COLO829 (cell line): Measurements from ENCODE around the gene ZNF276.

Source experiments
- DNase-seq: peaks from one replicate; pipeline ENCODE4 v3.0.0; 2012; ENCODE audit warnings: low spot score

Gene ZNF276

GRCh38 chr16:89712274-89712781, 9.0 kb upstream of the ZNF276 start:
- DNase-seq: no peak

DNA sequence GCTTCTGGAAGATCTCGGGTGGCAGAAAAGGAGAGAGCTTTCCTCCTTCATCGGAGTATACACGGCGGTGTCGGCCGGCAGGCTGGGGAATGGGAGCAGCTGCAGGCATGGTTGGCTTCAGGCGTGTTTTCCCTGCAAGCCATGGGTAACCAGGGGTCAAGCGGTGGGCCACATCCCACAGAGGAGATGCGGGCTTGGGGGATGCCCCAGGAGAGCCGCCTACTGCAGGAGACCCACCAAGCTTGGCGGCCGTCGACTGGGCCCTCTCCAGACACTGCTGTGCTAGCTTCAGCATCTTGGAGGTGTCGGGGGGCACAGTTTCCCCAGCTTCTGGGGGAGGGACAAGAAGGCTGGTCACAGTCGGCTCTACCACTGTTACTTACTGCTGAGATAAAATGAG, 4.8 kb upstream of the ZNF276 start:
- DNase-seq: no peak

DNA sequence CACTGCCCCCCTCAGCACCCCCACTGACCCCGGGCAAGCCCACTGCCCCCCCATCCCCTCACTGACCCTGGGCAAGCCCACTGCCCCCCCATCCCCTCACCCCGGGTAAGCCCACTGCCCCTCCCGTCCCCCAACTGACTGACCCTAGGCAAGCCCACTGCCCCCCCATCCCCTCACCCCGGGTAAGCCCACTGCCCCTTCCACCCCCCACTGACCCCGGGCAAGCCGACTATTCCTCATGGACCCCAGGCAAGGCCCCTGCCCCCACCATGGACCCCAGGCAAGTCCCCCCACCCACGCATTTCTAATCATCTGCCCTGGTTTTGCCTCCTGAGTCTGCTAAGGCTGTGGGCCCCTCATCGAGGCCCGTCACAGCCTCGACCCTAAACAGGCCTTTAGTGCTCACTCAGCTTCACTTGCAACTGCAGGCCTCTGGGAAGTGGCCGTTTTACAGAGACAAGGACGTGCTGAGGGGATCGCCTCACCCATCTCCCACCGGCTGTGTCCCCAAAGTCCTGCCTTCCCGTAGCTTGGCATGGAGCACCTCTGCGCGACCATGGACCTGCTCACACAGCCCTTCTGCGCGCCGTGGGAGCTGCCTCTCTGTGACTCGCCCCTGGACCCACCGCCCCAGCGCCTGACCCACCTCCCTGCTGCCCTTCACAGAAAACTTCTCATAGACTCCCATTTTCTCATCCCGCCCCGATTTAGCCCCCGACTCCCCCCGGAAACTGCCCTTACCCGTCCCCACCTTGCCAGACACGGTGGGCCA, 4.2 kb upstream of the ZNF276 start:
- DNase-seq: no peak

DNA sequence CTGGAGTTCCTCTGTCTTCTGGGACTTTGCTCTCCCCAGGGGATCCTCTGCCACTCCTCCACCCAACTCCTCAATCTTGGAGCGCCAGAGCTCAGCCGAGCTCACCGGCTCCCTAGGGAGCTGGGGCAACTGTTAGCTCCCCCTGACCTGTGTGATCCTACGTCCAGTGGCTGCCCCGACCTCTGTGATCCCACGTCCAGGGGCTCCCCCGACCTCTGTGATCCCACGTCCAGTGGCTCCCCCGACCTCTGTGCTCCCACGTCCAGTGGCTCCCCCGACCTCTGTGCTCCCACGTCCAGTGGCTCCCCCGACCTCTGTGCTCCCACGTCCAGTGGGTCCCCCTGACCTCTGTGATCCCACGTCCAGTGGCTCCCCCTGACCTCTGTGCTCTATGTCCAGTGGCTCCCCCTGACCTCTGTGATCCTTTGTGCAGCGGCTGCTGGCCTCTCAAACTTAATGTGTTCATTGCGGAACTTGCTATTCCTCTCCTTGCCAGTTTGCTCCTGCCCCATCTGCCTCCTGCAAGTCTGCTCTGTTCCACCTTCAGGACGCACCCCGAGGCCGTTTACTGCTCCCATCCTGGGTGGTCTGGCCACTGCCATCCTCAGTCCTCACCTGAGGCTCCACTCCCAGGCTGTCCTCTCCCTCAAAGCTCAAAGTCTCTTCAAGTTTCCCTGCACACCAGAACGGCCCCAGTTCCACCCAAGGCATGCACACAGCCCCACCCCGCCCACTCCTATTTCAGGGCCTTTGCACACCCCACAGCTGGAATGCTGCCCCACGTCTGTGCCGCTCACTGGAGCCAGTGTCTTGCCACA, 3.4 kb upstream of the ZNF276 start:
- no peak for DNase-seq

DNA sequence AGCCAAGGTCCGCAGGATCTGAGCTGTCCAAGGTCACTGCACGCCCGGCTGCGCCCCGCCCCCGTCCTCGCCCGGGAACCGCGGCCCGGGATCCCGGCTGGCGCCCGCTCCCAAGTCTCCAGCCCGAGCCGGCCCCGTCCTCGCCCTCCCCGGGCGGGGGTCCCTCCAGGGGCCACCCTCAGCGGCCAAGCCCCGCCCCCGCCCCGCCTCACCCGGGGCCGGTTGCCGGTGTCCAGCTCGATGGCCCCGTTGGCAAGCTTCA, 855 bp upstream of the ZNF276 start:
- DNase-seq: no peak

- no peak for DNase-seq
Observed at GRCh38 chr16:89721546-89722391, 432 bp downstream of the ZNF276 start.

- no peak for DNase-seq
Observed at GRCh38 chr16:89722392-89723278, 1.3 kb downstream of the ZNF276 start.

DNA sequence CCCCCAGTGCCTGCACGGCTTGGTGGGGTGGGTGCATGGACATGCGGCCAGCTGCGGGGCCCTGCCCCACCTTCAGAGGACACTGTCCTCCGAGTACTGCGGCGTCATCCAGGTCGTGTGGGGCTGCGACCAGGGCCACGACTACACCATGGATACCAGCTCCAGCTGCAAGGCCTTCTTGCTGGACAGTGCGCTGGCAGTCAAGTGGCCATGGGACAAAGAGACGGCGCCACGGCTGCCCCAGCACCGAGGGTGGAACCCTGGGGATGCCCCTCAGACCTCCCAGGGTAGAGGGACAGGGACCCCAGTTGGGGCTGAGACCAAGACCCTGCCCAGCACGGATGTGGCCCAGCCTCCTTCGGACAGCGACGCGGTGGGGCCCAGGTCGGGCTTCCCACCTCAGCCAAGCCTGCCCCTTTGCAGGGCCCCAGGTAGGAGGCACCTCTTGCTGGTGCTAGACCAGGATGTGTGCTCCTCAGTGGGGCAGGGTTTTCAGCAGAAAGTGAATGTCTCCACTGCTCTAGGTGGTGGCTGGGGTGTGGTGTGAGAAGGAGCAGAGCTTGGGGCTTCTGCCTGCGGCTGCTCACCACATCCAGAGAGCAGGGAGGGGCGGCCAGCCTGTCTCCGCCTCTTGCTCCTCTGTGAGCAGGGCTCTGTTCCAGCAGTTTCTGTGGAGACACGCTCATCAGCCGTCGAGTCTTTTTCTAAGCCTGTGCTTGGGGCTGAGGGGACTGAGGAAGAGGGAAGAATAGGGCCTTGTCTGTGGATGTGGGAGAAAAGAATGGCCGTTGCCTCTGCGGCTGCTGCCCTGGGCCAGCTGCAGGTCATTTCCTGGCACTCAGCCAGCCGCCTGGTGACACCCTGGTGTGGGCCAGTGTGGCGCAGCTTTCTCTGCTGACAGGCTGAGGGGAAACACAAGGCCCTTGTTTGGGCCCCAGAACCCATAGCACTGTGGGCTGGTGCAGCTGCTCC, 2.2 kb downstream of the ZNF276 start:
- peak; percentile 38 for DNase-seq

GRCh38 chr16:89727406-89728120, 6.2 kb downstream of the ZNF276 start:
- no peak for DNase-seq

DNA sequence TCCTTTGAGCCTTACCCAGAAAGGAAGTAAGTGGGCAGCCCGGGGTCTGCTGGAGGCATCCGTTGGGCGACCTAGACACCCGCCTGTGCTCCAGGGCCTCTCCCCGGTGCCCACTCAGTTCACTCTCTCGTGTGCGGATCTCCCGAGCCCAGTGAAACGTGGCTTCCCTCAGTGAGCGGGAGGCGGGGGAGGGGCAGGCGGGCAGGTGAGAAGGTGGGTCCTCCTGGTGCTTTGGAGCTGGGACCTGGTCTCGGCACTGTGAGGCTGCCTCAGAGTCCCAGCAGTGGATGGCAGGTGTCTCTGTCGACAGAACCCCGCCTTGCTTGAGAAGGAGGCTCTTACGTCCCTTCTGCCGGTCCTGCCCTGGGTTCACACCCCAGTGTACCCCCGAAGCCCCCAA, 8.0 kb downstream of the ZNF276 start:
- DNase-seq: no peak

DNA sequence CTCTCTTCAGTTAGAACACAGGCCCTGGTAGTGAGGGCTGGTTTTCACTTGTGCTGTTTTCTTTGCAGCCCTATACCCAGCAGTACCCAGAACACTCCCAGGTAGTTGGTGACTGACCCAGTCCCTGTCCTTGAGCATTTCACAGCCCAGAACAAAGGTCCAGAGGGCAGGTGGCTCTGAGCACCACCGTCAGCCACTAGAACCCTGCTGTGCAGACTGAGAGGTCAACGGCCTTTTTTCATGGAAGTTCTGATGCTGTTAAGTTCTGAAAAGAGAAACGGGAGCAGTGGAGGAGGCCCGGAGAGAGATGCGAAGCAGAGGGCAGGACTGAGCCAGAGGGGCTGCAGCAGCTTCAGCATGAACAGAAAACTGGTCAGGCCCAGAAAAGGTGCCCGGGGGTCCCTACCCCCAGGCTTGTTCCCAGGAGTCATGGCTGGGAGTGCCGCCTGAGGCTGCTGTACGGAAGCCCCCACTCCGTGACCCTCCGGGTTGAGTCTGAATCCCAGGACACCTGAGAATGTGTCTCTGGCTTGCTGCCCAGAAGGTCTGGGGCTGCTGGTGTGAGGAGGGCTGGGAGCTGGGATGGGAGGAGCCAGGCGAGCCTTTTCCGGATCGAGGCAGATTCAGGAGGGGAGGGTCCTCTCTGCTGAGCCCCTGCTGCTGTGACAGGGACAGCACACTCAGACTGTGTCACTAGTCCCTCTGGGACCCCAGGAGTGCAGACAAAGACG, 8.7 kb downstream of the ZNF276 start:
- no peak for DNase-seq

GRCh38 chr16:89730610-89731234, 9.4 kb downstream of the ZNF276 start:
- DNase-seq: no peak

- no peak for DNase-seq
Observed at GRCh38 chr16:89732142-89732917, 11.0 kb downstream of the ZNF276 start.

GRCh38 chr16:89732918-89733242, 11.5 kb downstream of the ZNF276 start:
- no peak for DNase-seq

DNA sequence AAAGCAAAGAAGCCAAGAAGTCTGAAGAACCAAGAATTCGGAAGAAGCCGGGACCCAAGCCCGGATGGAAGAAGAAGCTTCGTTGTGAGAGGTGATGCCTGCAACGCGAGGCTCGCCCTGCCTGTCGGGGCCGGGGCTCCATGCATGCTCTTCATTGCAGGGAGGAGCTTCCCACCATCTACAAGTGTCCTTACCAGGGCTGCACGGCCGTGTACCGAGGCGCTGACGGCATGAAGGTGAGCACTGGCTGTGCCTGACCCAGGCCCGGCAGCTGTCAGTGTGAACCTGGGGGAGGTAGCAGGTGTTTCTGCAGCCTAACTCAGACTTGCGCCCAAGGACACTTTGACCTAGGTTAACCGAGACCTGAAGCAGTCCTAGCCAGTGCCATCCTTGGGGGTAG, 12.0 kb downstream of the ZNF276 start:
- no peak for DNase-seq

DNA sequence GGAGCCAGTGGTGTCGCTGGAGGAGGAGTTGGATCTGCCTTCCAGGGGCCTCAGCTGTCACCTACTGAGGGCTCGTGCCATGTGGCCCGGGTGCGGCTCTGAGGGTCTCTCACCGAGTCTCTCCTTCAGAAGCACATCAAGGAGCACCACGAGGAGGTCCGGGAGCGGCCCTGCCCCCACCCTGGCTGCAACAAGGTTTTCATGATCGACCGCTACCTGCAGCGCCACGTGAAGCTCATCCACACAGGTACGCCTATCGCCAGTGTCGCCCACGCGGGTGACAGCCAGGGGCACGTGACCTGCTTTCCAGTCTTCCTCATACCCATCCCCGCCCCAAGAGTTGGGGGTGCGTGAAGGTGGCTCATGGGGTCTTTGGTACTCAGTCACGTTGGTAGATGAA, 12.5 kb downstream of the ZNF276 start:
- DNase-seq: no peak

DNA sequence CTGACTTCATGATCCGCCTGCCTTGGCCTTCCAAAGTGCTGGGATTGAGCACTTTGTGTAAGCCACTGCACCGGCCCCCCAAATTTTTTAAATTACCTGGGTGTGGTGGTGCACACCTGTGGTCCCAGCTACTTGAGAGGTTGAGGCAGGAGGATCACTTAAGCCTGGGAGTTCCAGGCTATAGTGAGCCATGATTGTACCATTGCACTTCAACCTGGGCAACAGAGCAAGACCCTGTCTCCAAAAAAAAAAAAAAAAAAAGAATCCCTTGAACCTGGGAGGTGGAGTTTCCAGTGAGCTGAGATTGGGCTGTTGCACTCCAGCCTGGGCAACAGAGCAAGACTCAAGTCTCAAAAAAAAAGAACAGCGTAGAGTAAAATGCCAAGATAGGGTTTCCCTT, 15.2 kb downstream of the ZNF276 start:
- DNase-seq: no peak
